HG02943 (cell line): Measurements from ENCODE around the gene EIF3L.

Experiments
- ATAC-seq: cut with Tn5 transposase; IDR thresholded peaks from one replicate; pipeline ENCODE4 v1.9.1; 2021; ENCODE audit warnings: mild to moderate bottlenecking, low read depth, moderate library complexity; ENCODE audit not compliant: unreplicated experiment

Gene EIF3L

GRCh38 chr22:37848587-37849088 lies 581 bp upstream of the EIF3L start:
- ATAC-seq: no peak

GRCh38 chr22:37850801-37851200 lies 1.6 kb downstream of the EIF3L start:
- no peak for ATAC-seq

- ATAC-seq: no peak
Observed at GRCh38 chr22:37852418-37852817, 3.2 kb downstream of the EIF3L start.

GRCh38 chr22:37854946-37855345 lies 5.7 kb downstream of the EIF3L start:
- no peak for ATAC-seq

- ATAC-seq: no peak
Observed at GRCh38 chr22:37855462-37855861, 6.2 kb downstream of the EIF3L start.

GRCh38 chr22:37860796-37861421 lies 11.7 kb downstream of the EIF3L start:
- ATAC-seq: no peak

GRCh38 chr22:37862570-37863325 lies 13.5 kb downstream of the EIF3L start:
- no peak for ATAC-seq

GRCh38 chr22:37865510-37865909 lies 16.3 kb downstream of the EIF3L start:
- ATAC-seq: no peak

GRCh38 chr22:37870273-37870672 lies 21.1 kb downstream of the EIF3L start:
- no peak for ATAC-seq

- ATAC-seq: no peak
Observed at GRCh38 chr22:37880668-37881440, 31.6 kb downstream of the EIF3L start.

GRCh38 chr22:37884420-37884819 lies 35.2 kb downstream of the EIF3L start:
- ATAC-seq: no peak

GRCh38 chr22:37887584-37888378 lies 38.6 kb downstream of the EIF3L start:
- no peak for ATAC-seq

- ATAC-seq: no peak
Observed at GRCh38 chr22:37891926-37892325, 42.7 kb downstream of the EIF3L start.

- no peak for ATAC-seq
Observed at GRCh38 chr22:37892566-37893335, 43.5 kb downstream of the EIF3L start.

- no peak for ATAC-seq
Observed at GRCh38 chr22:37893583-37893983, 44.4 kb downstream of the EIF3L start.

GRCh38 chr22:37894939-37895670 lies 45.9 kb downstream of the EIF3L start:
- ATAC-seq: no peak

GRCh38 chr22:37896181-37896592 lies 47.0 kb downstream of the EIF3L start:
- no peak for ATAC-seq

GRCh38 chr22:37896939-37897338 lies 47.7 kb downstream of the EIF3L start:
- no peak for ATAC-seq

- no peak for ATAC-seq
Observed at GRCh38 chr22:37897807-37898206, 48.6 kb downstream of the EIF3L start.
